Measurements from ENCODE around the gene AARS1.
"Not testable (repeated sequence)": the region's sequence is repeated elsewhere in the genome, so short reads cannot be mapped to it uniquely, and the experiment has no call there.

The AARS1 gene

GRCh38 chr16:70226024-70226423, 63.3 kb downstream of the AARS1 start:
- in situ Hi-C loops (cut with MboI; ENCODE audit: low sequenced_read_pairs) = not testable (repeated sequence)

GRCh38 chr16:70225430-70225829, 63.9 kb downstream of the AARS1 start:
- in situ Hi-C loops (cut with MboI; ENCODE audit: low sequenced_read_pairs) = not testable (repeated sequence)

DNA sequence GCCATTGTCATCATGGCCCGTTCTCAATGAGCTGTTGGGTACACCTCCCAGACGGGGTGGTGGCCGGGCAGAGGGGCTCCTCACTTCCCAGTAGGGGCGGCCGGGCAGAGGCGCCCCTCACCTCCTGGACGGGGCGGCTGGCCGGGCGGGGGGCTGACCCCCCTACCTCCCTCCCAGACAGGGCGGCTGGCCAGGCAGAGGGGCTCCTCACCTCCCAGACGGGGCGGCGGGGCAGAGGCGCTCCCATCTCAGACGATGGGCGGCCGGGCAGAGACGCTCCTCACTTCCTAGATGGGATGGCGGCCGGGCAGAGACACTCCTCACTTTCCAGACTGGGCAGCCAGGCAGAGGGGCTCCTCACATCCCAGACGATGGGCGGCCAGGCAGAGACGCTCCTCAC, 64.7 kb downstream of the AARS1 start:
- in situ Hi-C loops (cut with MboI; ENCODE audit: low sequenced_read_pairs) = not testable (repeated sequence)

DNA sequence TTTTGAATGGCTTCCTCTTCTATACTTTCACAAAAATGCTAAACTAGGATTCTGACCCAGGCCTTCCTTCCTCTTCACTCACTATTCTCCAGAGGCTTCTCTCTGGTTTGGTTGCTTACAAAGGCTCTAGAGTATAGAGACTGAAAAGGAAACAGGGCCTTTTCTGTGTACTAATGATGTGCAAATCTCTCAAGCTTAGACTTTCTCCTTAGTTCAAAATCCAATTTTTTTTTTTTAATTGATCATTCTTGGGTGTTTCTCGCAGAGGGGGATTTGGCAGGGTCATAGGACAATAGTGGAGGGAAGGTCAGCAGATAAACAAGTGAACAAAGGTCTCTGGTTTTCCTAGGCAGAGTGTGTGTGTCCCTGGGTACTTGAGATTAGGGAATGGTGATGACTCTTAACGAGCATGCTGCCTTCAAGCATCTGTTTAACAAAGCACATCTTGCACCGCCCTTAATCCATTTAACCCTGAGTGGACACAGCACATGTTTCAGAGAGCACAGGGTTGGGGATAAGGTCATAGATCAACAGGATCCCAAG, 65.3 kb downstream of the AARS1 start:
- in situ Hi-C loops (cut with MboI; ENCODE audit: low sequenced_read_pairs) = not testable (repeated sequence)

GRCh38 chr16:70223216-70223615, 66.1 kb downstream of the AARS1 start:
- in situ Hi-C loops (cut with MboI; ENCODE audit: low sequenced_read_pairs) = not testable (repeated sequence)

DNA sequence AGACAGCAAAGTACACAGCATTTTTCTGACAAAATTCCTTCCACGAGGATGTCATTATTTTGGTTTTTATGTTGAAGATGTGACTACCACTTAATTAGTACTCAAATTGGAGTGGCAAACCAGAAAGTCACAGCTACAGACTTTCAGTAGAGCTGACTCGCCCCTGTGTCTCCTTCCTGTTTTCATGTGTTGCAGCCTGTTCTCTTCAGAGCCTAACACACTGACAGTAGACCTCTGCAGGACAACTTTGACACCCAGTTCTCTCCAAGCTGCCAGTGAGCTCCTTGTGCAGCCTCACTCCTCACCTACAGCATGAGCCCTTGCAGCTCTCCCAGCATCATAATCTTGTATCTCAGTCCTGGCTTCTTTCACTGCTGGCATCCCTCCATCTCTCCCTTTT, 66.7 kb downstream of the AARS1 start:
- in situ Hi-C loops (cut with MboI; ENCODE audit: low sequenced_read_pairs) = not testable (repeated sequence)

DNA sequence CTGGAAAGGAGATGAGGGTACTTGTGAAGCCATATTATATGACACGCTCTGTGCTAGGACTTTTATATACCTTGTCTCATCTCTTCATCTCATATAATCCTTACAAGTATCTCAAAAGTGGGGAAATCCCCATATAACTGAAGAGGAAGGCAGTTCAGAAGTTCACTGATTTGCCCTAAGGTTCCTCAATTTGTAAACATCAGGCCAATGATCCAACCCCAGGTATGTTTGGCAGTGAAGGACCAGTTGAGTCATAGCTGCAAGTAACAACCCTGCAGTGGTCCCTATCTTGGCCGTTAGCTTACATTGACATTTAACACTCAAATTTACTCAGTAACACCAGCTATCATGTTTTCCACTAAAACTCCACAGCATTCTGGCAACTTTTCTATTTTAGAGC, 70.7 kb downstream of the AARS1 start:
- in situ Hi-C loops (cut with MboI; ENCODE audit: low sequenced_read_pairs) = not testable (repeated sequence)

DNA sequence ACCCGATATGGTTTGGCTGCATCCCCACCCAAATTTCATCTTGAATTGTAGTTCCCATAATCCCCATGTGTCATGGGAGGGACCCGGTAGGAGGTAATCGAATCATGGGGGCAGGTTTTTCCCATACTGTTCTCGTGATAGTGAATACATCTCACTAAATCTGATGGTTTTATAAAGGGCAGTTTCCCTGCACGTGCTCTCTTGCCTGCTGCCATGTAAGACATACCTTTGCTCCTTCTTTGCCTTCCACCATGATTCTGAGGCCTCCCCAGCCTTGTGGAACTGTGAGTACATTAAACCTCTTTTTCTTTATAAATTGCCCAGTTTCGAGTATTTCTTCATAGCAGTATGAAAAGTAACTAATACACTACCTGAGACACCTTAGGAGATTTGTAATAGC, 82.9 kb downstream of the AARS1 start:
- in situ Hi-C loops (cut with MboI; ENCODE audit: low sequenced_read_pairs) = not testable (repeated sequence)

GRCh38 chr16:70204668-70205405, 84.5 kb downstream of the AARS1 start:
- in situ Hi-C loops (cut with MboI; ENCODE audit: low sequenced_read_pairs) = not testable (repeated sequence)

DNA sequence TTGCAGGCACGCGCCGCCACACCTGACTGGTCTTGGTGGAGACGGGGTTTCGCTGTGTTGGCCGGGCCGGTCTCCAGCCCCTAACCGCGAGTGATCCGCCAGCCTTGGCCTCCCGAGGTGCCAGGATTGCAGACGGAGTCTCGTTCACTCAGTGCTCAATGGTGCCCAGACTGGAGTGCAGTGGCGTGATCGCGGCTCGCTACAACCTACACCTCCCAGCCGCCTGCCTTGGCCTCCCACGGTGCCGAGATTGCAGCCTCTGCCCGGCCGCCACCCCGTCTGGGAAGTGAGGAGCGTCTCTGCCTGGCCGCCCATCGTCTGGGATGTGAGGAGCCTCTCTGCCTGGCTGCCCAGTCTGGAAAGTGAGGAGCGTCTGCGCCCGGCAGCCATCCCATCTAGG, 85.3 kb downstream of the AARS1 start:
- in situ Hi-C loops (cut with MboI; ENCODE audit: low sequenced_read_pairs) = not testable (repeated sequence)

DNA sequence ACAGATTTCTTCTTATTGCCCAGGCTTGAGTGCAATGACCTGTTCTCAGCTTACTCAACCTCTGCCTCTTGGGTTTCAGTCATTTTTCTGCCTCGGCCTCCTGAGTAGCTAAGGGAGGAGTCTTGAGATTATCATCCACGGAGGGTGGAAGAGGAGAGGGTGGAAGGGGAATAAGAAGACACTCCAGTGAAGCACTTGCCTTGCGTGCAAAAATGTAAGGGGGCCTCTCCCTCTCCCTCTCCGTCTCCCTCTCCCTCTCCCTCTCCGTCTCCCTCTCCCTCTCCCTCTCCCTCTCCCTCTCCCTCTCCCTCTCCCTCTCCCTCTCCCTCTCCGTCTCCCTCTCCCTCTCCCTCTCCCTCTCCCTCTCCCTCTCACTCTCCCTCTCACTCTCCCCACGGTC, 85.8 kb downstream of the AARS1 start:
- in situ Hi-C loops (cut with MboI; ENCODE audit: low sequenced_read_pairs) = not testable (repeated sequence)
